NCI-H1417 treated with DMSO at 0.1 percent for 48 hours (cell line): Measurements from ENCODE around the gene SMIM1.
"Not testable (repeated sequence)": the region's sequence is repeated elsewhere in the genome, so short reads cannot be mapped to it uniquely, and the experiment has no call there.

Experiments
- DNase-seq: peaks from one replicate; lab custom pipeline; 2025; lab: John Stamatoyannopoulos, UW

The SMIM1 gene, protein sequence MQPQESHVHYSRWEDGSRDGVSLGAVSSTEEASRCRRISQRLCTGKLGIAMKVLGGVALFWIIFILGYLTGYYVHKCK

GRCh38 chr1:3772715-3773571, at the start of gene SMIM1:
Gene SMIM1 (plus strand): TSS chr1:3772749. CDS start chr1:3775374, 2,625 bp downstream.
- DNase-seq: no peak

- DNase-seq: no peak
Measured at GRCh38 chr1:3722846-3723245, 49.7 kb upstream of the SMIM1 start.

DNA sequence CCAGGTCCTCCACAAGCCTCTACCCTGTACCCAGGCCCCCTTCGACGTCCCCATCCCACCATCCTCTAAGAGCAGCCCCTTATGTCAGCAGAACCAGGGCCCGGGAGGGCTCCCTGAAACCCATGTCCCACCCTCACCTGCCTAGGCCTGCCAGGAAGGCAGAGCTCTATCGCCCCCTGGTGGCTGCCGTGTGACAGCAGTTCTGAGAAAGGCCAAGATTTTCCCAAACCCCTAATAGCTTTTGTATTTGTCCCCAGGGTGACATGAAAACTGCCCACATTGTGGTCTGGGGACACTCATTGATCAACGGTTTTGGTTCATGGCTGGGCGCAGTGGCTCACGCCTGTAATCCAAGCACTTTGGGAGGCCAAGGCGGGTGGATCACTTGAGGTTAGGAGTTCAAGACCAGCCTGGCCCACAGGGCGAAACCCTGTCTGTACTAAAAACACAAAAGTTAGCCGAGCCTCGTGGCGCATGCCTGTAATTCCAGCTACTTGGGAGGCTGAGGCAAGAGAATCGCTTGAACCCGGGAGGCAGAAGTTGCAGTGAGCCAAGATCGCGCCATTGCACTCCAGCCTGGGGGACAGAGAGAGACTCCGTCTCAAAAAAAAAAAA, 48.0 kb upstream of the SMIM1 start:
- not testable (repeated sequence) for DNase-seq

GRCh38 chr1:3725366-3725765, 47.2 kb upstream of the SMIM1 start:
- no peak for DNase-seq

- no peak for DNase-seq
Measured at GRCh38 chr1:3727042-3727824, 45.3 kb upstream of the SMIM1 start.

DNA sequence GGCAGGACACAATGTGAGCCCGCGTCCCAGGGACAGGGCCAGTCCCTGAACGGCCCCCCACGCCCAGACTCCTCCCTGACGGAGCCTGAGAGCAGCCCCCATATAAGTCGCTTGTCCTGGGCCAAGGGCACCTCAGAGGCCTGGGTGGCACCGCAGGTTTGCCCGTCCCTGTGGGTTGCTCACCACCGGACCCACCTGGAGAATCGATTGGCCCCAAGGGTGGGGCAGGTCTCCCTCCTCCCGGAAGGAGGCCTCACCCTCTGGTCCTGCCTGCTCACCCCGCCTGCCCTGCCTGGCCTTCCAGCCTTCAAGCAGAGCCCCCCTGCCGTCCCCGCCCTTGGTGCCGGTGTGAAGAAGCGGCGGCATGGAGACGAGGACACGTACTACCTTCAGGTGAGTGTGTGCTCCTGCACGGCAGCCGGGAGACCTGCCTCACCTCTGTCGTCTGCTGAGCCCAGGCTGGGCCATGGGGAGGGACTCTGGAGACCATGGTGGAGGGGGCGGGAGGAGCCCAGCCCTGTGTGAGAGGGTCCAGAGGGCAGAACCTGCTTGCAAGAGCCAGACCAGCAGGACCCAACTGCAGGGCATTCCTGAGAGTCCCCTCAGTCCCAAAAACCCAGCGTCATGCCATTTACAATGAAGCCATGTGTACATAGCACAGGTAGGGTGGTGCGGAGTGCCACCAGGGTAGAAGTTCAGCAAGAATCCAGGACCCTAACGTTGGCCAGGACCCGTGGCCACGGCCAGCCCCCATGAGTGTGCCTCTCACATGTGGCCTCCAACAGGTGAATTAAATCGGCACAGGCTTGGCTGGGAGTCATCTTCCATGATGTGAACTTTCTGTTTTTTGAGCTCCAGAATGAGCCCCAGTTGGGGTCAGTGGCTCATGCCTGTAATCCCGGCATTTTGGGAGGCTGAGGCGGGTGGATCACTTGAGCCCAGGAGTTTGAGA, 44.4 kb upstream of the SMIM1 start:
- DNase-seq: no peak

- DNase-seq: no peak
Measured at GRCh38 chr1:3729594-3730542, 42.7 kb upstream of the SMIM1 start.

- DNase-seq: no peak
Measured at GRCh38 chr1:3730543-3731247, 41.9 kb upstream of the SMIM1 start.

- no peak for DNase-seq
Measured at GRCh38 chr1:3731583-3732433, 40.7 kb upstream of the SMIM1 start.

- no peak for DNase-seq
Measured at GRCh38 chr1:3732434-3733093, 40.0 kb upstream of the SMIM1 start.

DNA sequence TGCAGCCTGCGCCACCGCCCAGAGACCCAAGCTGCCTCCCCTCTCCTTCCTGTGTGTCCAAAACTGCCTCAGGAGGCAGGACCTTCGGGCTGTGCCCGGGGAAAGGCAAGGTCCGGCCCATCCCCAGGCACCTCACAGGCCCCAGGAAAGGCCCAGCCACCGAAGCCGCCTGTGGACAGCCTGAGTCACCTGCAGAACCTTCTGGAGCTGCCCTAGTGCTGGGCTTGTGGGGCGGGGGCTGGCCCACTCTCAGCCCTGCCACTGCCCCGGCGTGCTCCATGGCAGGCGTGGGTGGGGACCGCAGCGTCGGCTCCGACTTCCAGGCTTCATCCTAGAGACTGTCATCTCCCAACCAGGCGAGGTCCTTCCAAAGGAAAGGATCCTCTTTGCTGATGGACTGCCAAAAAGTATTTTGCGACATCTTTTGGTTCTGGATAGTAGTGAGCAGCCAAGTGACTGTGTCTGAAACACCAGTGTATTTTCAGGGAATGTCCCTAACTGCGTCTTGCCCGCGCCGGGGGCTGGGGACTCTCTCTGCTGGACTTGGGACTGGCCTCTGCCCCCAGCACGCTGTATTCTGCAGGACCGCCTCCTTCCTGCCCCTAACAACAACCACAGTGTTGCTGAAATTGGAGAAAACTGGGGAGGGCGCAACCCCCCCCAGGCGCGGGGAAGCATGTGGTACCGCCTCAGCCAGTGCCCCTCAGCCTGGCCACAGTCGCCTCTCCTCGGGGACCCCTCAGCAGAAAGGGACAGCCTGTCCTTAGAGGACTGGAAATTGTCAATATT, 39.3 kb upstream of the SMIM1 start:
- no peak for DNase-seq

GRCh38 chr1:3733883-3734589, 38.5 kb upstream of the SMIM1 start:
- DNase-seq: no peak

- DNase-seq: no peak
Measured at GRCh38 chr1:3734602-3735001, 37.9 kb upstream of the SMIM1 start.

DNA sequence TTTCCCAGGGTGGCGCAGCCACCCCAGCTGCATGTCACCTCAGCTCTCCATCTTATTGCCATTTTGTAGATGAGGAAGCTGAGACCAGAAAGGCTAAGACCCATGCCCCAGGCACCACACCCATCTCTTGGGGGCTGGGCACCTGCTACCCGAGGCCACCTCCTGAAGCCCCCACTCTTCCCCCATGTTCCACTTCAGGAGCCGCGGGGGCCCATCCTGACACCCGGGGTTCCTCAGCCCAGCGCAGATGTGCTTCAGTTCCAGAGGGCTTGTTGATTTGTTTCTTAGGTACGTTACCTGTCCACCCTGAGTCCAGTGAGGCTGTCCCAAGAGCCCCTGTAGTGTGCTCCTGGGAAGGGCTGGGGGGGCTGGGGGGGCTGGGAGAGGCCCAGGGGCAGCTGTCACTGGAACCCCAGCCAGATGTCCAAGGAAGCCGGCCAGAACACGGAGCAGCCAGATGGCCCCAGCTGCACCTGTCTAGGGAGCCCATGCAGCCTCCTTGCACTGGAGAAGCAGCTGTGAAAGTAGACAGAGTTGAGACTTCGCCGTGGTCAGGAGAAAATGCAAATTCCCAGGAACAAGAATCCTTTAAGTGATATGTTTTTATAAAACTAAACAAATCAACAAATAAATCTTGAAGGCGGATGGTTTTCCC, 37.4 kb upstream of the SMIM1 start:
- DNase-seq: no peak

DNA sequence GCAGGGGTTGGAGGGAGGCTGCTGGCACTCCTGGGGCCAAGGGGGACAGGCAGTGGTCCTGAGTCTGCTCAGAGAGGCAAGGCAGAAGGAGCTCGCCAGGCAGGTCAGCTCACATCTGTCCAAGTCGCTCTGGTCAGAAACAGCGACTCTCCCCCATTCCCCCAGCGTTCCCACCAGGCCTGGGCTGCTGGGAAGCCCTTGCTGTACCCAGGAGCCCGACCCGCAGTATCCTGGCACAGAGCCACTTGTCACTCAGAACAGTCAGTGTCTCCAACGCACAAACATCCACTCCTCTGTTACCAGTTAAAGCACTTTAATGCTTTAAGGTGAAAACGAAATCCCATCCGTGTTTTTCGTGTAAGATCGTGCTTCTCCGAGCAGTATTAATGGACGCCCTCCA, 36.9 kb upstream of the SMIM1 start:
- no peak for DNase-seq

GRCh38 chr1:3736131-3736561, 36.4 kb upstream of the SMIM1 start:
- DNase-seq: no peak
